ENCODE data around the gene MICAL3.
A peak's percentile ranks its signal among the peaks of the same experiment; 100 is the strongest.
"Not testable (repeated sequence)": the region's sequence is repeated elsewhere in the genome, so short reads cannot be mapped to it uniquely, and the experiment has no call there.

Gene MICAL3

GRCh38 chr22:18031695-18032454, 7.5 kb upstream of the MICAL3 start:
- no peak for DNase-seq (ENCODE audit: low read depth in 2 of 2)

GRCh38 chr22:18029686-18030267, 5.4 kb upstream of the MICAL3 start:
- no peak for DNase-seq (ENCODE audit: low read depth in 2 of 2)

DNA sequence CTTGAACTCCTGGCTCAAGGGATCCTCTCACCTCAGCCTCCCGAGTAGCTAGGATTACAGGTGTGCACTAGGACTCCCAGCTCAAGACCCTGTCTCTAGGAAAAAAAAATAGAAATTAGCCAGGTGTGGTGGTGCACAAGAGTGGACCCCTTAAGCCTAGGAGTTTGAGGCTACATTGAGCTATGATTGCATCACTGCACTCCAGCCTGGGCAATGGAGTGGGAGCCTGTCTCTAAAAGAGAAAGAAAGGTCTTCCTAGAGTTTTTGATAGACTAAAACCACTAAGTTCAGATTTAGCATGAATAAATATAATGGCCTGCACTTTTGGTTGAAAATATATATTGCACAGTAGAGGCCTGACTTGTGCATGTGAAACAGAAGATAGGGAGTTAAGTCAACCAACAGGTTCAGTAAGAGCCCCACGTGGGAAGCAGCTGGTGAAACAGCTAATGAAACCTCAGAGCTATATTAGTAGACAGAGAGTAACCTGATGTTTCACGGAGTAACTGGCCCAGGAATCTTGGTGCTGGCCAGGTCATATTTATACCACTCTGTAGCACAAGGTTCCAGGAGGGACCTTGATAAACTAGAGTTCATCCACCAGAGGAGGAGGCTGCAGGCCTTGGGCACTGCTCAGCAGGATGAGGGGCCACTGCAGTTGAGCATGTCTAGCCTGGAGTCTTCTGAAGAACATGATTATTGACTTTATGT, 4.6 kb upstream of the MICAL3 start:
- DNase-seq (ENCODE audit: low read depth in 2 of 2), result no peak

DNA sequence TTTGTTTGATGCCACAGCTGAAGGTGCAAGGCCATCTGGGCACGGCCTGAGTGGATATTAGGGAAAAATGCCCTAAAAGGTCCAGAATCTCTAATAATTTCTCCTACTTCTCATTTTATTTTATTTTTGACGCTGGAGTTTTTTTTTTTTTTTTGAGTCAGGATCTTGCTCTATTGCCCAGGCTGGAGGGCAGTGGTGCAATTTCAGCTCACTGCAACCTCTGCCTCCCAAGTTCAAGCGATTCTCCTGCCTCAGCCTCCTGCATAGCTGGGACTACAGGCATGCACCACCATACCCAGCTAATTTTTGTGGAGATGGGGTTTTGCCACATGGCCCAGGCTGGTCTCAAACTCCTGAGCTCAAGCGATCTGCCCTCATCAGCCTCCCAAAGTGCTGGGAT, 1.5 kb upstream of the MICAL3 start:
- DNase-seq (ENCODE audit: low read depth in 2 of 2), result not testable (repeated sequence)

- no peak for DNase-seq (ENCODE audit: low read depth in 2 of 2)
Measured at GRCh38 chr22:18024956-18025720, 777 bp upstream of the MICAL3 start.

DNA sequence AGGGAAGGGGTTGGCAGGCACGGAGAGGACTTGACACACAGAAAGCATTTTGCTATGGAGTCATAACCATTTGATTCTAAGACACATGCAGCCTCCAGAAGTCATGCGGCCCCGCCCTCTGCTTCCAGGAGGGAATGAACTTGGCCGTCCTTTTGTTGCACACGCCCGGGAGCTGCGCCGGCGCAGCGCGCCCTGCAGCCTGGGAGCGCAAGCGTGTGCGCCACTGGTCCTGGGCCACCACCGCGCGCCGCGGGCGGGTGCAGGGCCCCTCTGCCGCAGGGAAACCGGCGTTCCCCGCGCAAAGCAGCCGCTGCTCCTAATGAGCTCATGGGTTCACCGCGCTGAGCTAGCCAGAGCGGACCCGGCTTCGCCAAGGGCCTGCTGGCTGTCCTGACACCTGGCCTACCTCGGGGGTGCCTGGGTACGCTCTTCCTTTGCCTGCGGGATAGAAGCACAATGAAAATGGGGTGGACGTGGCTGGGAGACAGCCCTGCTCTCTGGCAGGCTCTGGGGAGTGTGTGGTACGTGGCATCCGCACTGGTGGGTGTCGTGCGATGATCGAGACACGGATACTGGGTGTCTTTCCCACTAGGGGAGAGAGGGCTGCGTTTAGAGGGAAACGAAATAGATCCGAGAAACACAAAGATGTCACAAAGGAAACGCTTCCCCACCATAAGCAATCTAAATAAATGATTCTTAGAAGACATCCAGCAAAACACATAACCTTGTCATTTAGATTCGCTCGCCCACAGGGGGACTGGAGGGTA, 669 bp downstream of the MICAL3 start:
- DNase-seq (ENCODE audit: low read depth in 2 of 2), result no peak

DNA sequence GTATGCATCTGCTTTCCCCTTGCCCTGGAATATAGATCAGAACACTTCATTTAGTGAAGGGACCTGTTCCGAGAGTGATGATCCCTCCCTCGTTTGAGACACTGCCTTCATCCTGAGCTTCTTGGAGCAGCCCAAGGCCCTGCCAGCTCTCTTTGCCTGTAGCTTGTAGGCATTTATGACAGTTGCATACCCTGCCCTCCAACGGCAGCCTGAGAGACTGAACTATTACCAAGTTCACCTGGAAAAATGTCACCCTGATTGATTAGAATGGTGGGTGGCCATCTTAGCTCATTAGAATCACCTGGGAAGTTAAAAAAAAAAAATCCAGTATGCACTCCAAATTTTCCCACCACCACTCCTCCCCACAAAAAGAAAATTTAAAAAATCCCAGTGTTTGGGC, 1.5 kb downstream of the MICAL3 start:
- DNase-seq (ENCODE audit: low read depth in 2 of 2), result no peak

DNA sequence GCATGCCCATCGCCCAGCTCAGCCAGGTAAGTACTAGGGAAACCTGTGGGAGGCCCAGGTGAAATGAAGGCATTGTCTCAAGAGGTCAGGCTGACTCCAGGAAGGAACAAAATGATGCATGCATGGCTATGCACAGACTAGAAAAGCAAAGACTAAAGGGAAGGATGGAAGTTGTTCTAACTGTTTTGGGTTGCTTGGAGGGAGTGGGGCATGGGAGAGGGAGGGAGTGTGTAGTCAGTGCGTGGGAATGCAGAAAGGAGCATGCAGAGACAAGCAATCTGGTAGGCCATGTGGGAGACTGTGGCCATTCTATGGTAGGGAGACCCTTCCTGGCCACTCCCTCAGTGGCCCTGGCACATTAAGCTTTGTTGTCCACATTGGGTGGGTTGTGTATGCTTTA, 2.9 kb downstream of the MICAL3 start:
- no peak for DNase-seq (ENCODE audit: low read depth in 2 of 2)

GRCh38 chr22:18020743-18021142, 3.6 kb downstream of the MICAL3 start:
- DNase-seq (ENCODE audit: low read depth in 2 of 2), result not testable (repeated sequence)

DNA sequence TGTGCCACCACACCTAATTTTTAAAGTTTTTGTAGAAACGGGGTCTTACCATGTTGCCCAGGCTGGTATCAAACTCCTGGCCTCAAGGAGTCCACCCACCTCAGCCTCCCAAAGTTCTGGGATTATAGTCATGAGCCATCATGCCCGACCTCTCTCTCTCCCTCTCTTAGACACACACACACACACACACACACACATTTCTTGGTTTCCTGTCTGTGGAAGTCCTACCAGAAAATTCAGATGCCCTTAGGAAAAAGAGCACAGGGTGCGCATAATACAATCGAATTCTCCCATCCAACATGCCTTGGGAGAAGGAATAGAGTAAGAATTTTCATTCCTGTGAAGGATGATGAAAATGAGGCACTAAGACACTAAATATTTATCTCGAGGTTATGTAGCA, 10.4 kb downstream of the MICAL3 start:
- no peak for DNase-seq (ENCODE audit: low read depth in 2 of 2)

DNA sequence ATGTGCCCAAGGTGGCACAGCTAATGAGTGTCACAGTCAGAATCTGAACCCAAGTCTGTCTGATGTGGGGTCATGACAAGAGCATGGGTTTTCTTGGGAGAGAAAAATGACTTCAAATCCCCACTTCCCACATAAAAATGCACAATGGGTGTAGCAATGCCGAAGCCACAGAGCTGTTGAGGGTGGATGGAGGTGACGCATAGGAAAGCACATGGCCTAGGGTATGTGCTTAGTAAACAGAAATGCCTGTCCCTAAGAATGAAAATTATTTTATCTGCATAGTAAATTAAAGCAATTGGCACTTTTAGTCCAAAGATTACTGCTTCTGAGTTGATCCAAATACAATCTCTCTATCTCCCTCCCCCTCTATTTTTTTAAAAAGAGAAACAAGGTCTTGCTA, 10.9 kb downstream of the MICAL3 start:
- no peak for DNase-seq (ENCODE audit: low read depth in 2 of 2)

- no peak for DNase-seq (ENCODE audit: low read depth in 2 of 2)
Measured at GRCh38 chr22:18012531-18012930, 11.8 kb downstream of the MICAL3 start.

DNA sequence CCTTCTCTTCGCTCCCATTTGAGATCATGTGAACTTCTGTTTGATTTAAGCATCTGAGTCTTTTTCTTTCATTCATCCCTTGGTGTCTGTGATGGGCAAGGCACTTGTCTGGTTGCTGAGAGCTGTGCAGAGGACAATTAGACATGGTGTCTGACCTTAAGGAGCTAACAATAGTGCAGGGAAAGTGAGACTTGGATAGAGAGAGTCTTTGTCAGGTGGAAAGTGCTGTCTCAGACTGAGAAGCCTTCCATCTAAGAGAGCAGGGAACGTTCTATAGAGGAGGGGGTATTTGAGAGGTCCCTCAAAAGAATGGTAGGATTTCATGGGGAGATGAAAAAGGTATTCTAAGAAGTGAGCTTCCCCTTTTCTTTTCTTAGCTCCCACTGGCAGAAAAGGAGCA, 14.1 kb downstream of the MICAL3 start:
- no peak for DNase-seq (ENCODE audit: low read depth in 2 of 2)

GRCh38 chr22:18008136-18008535, 16.2 kb downstream of the MICAL3 start:
- DNase-seq (ENCODE audit: low read depth in 2 of 2), result no peak

GRCh38 chr22:18005201-18005926, 19.0 kb downstream of the MICAL3 start:
- DNase-seq (ENCODE audit: low read depth in 2 of 2), result no peak

DNA sequence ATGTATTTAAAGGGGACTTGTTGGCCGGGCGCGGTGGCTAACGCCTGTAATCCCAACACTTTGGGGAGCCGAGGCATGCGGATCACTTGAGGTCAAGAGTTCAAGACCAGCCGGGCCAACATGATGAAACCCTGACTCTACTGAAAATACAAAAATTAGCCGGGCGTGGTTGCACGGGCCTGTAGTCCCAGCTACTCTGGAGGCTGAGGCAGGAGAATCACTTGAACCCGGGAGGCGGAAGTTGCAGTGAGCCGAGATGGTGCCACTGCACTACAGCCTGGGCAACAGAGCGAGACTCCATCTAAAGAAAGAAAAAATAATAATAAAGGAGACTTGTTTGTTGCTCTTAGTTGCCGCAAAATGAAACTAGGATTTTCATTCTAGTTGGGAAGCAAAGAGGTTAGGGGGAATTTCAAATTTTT, 22.5 kb downstream of the MICAL3 start:
- not testable (repeated sequence) for DNase-seq (ENCODE audit: low read depth in 2 of 2)

DNA sequence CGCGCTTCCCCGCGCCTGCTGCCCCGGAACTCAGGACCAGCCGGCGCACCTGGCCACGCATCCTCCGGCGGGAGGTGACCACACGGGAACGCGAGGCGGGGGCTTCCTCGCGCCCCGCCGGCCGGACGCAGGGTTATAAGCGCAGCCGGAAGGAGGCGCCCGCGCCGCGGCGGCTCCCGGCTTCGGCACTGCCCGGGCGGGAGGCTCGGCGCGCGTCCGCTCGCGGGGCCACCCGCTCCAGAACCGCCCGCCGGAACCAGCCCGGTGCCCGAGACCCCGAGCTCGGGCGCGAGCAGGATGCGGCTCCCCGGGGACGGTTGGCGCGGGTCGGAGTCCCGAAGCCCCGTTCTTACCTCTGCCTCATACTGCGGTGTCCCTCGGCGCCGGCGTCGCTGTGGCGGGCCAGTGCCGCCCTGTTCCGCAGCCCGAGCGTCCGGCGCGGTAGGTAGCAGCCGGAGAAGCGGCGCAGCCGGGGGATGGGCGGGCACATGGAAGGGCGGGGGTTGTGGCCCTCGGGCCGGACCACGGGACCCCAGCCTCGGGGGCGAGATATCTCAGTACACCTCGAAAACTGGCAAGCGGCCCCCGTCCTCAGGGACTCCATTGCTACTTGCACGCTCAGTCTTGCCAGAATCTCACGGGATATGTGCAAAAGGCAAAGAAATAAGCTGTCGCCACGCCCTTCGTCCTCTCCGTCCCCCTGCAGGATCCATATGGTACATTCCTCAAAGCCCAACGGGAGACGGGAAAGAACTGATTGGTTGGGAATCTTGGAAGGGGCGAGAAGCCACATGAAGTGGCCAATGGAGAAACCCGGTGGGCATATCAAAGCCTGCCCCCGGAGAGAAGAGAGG, 23.1 kb downstream of the MICAL3 start:
- peak; percentile 43 to 51 for DNase-seq (ENCODE audit: low read depth in 2 of 2)

DNA sequence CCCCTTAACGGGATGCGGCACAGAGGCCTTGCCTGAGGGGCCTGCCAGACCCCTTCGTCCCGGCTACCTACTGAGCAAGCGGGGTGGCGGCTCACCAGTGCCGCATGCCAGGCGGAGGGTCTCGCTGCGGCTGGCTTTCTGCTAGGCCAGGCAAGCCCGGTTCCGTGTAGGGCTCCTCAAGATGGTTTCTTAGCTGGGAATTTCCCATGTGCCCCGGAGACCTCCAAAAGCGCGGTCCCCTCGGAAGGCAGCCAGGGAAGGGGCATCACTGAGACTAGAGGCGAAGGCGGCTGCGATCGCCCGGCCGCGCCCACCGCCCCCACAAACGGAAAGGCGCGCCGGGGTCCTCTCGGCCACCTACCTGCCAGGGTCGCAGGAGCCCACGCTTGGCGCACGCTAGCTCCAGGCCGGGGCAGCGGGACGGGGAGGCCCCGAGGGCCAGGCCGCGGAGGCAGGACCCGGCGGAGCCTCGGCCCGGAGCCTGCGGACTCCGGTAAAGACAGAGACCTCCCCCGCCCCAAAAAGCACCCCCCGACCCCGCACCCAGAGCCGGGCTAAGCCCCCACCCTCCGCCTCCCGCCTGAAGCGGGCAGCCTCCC, 23.8 kb downstream of the MICAL3 start:
- peak in 1 of 2 donors; percentile 10 for DNase-seq (ENCODE audit: low read depth in 2 of 2)

DNA sequence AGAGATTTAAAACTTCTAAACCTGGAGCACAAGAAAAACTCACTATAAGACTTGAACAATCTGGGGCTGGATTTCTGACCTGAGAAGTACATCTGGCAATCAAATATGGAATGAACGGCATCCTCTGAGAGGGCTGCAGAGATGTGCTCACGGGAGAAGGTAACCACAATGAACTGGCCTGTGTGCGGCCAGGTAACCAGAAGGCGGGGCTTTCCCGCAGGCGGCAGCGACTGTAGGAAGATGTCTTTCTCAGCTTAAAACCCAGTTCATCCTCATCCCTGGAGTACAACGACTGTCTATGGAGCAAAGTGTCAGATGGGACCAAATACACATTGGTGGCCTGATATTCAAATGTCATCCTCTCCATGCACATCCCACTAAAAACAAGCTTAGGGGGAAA, 24.5 kb downstream of the MICAL3 start:
- DNase-seq (ENCODE audit: low read depth in 2 of 2), result no peak

Measured in stimulated activated CD8-positive, alpha-beta memory T cell treated with anti-CD3 and anti-CD28 coated beads, Interleukin-7, amount 100 ng/mL, for 4 hours (primary cell).